HCT116 (cell line): ENCODE measurements around the gene TGM1. TPM values are rescaled to one million over a fixed set of nuclear protein-coding genes. Genes with fewer than 3 reads are reported as not detected.

Experiments used
- ATAC-seq: fragments of 200-7000 bp; cut with Tn5 transposase; 2 replicates; pipeline ENCODE4 v1.9.1; 2020; ENCODE audit warnings: mild to moderate bottlenecking, moderate library complexity
- BruUV-seq: library from RNA; stranded (reverse); fragments of 400-500 nt; replicated peaks from 2 replicates; lab custom pipeline; 2021; lab: Mats Ljungman, UMichigan
- CTCF ChIA-PET: fragments of 300-600 bp; sonication (Branson Sonifier 250); formaldehyde crosslinking; loops from one replicate; lab custom pipeline; 2021; ENCODE audit warnings: antibody characterized with exemption; lab: Charles Lee
- POLR2A ChIA-PET: fragments of 300-600, 350-600 bp; sonication (Branson Sonifier 250); formaldehyde crosslinking; loops from one replicate; lab custom pipeline; 2021; ENCODE audit warnings: antibody characterized with exemption; lab: Charles Lee
- RAD21 ChIA-PET, 2 experiments: fragments of 300-600 bp; sonication (Branson Sonifier 250); formaldehyde crosslinking; loops; one replicate each; lab custom pipeline; 2023; ENCODE audit warnings: low total read pairs in 2 of 2; ENCODE audit not compliant: uncharacterized antibody in 2 of 2, unreplicated experiment in 2 of 2, low non-redundant PET in 1 of 2; lab: Charles Lee
- DNase-seq: peaks from one replicate; pipeline ENCODE4 v3.0.0-alpha.2; 2010; ENCODE audit warnings: low read depth, low spot score
- H2AFZ ChIP-seq: fragments of 200-600 bp; shearing (Covaris generic), sonication (generic); 2 replicates; pipeline ENCODE4 v1.6.1; 2017; ENCODE audit warnings: low read depth, mixed run types, mixed read lengths, antibody characterized with exemption, low read length; ENCODE audit not compliant: poor library complexity, severe bottlenecking
- H3K27ac ChIP-seq: 2 replicates; pipeline ENCODE4 v1.5.1; 2012; ENCODE audit warnings: low read depth, low read length
- H3K27me3 ChIP-seq: fragments of 200-600 bp; sonication (generic); 2 replicates; pipeline ENCODE4 v1.6.1; 2016; ENCODE audit warnings: mixed run types, low read length, mixed read lengths; ENCODE audit not compliant: insufficient read depth
- H3K36me3 ChIP-seq, 2 experiments: fragments of 200-500 bp in 1 of 2; fragments of 200-600 bp in 1 of 2; sonication (Bioruptor generic) in 1 of 2; sonication (generic) in 1 of 2; 2 replicates each; pipeline versions ENCODE4 v1.5.1 to v1.6.1; 2014 to 2016; ENCODE audit warnings: low read length in 2 of 2, inconsistent platforms in 1 of 2, mixed read lengths in 1 of 2, mixed run types in 1 of 2; ENCODE audit not compliant: insufficient read depth in 2 of 2, control insufficient read depth in 1 of 2
- H3K4me1 ChIP-seq, 2 experiments: fragments of 200-600 bp in 1 of 2; sonication (generic) in 1 of 2; 2 replicates each; pipeline versions ENCODE4 v1.5.1 to v1.6.1; 2012 to 2017; ENCODE audit warnings: low read length in 2 of 2, inconsistent platforms in 1 of 2, mild to moderate bottlenecking in 1 of 2, mixed read lengths in 1 of 2, mixed run types in 1 of 2, moderate library complexity in 1 of 2; ENCODE audit not compliant: insufficient read depth in 2 of 2, control insufficient read depth in 1 of 2
- H3K4me2 ChIP-seq: fragments of 200-600 bp; sonication (generic); 2 replicates; pipeline ENCODE4 v1.6.1; 2017; ENCODE audit warnings: mixed run types, low read length, mixed read lengths
- H3K4me3 ChIP-seq, 2 experiments: fragments of 200-600 bp in 1 of 2; sonication (generic) in 1 of 2; replicated peaks in 1 of 2; 2 replicates each; pipeline ENCODE4 v1.5.1; 2011 to 2016; ENCODE audit warnings: low read length in 2 of 2, control low read depth in 1 of 2, low read depth in 1 of 2, mild to moderate bottlenecking in 1 of 2, mixed read lengths in 1 of 2, mixed run types in 1 of 2
- H3K79me2 ChIP-seq: fragments of 200-600 bp; sonication (generic); 2 replicates; pipeline ENCODE4 v1.6.1; 2017; ENCODE audit warnings: mild to moderate bottlenecking, mixed run types, low read length, moderate library complexity, mixed read lengths; ENCODE audit not compliant: insufficient read depth
- H3K9ac ChIP-seq: fragments of 200-600 bp; sonication (generic); 2 replicates; pipeline ENCODE4 v1.6.1; 2016; ENCODE audit warnings: low read length, mixed read lengths
- H3K9me2 ChIP-seq: fragments of 200-600 bp; sonication (generic), shearing (Covaris generic); 2 replicates; pipeline ENCODE4 v1.6.1; 2017; ENCODE audit warnings: mixed run types, mild to moderate bottlenecking, moderate library complexity; ENCODE audit not compliant: insufficient read depth
- H3K9me3 ChIP-seq, 2 experiments: fragments of 200-500 bp in 1 of 2; fragments of 200-600 bp in 1 of 2; sonication (Bioruptor generic) in 1 of 2; sonication (generic) in 1 of 2; 2 replicates each; pipeline ENCODE4 v1.6.1; 2014 to 2017; ENCODE audit warnings: low read length in 2 of 2, mixed read lengths in 2 of 2, inconsistent platforms in 1 of 2, low read depth in 1 of 2, mild to moderate bottlenecking in 1 of 2, mixed run types in 1 of 2, moderate library complexity in 1 of 2; ENCODE audit not compliant: control insufficient read depth in 1 of 2, insufficient read depth in 1 of 2
- H4K20me1 ChIP-seq: fragments of 200-600 bp; sonication (generic), shearing (Covaris generic); 2 replicates; pipeline ENCODE4 v1.6.1; 2017; ENCODE audit warnings: mixed run types, mild to moderate bottlenecking, moderate library complexity; ENCODE audit not compliant: insufficient read depth
- CTCF ChIP-seq, 3 experiments: fragments of 200-600 bp in 1 of 3; sonication (generic) in 1 of 3; IDR thresholded peaks in 2 of 3; conservative IDR thresholded peaks in 1 of 3; 2 replicates each; pipeline ENCODE4 v1.5.1; 2012 to 2017; ENCODE audit warnings: low read depth in 2 of 3, low read length in 2 of 3, antibody characterized with exemption in 1 of 3, borderline replicate concordance in 1 of 3, control low read depth in 1 of 3, mild to moderate bottlenecking in 1 of 3, mixed read lengths in 1 of 3, mixed run types in 1 of 3, moderate library complexity in 1 of 3; ENCODE audit not compliant: insufficient read depth in 1 of 3
- ELF1 ChIP-seq: IDR thresholded peaks from 2 replicates; pipeline ENCODE4 v1.6.1; 2012; ENCODE audit warnings: low read depth, borderline replicate concordance
- REST ChIP-seq: IDR thresholded peaks from 2 replicates; pipeline ENCODE4 v1.6.1; 2012; ENCODE audit warnings: low read depth
- intact Hi-C: fragments of 100-400 bp; cut with micrococcal nuclease; formaldehyde crosslinking; loops from 2 replicates; pipeline ENCODE4 v1.10.0; 2022
- total RNA-seq: library from RNA; stranded (reverse); gene quantifications from one replicate; pipeline ENCODE4 v1.2.1, GENCODE V29; 2021; ENCODE audit not compliant: unreplicated experiment

The TGM1 gene
- total RNA-seq, 1 experiment from 2014 or later, result 5.6 TPM

GRCh38 chr14:24215495-24216344, 47.3 kb downstream of the TGM1 start, which contains the start of gene MDP1 (continued):
- no peak for TF ChIP-seq REST

GRCh38 chr14:24213866-24214662, 48.9 kb downstream of the TGM1 start:
- CTCF ChIA-PET, result interaction anchor here (0.6 to 2.6 kb wide), 8 partner anchors 28 to 218 kb away, joined by 3 to 9 read pairs (median 4); partner anchors contain the start of genes CIDEB, IRF9 and TINF2
- ATAC-seq, result no peak
- Histone ChIP-seq H3K27ac (peak overlapping the region; percentile 96), H3K9me3 (no peaks in the 10 kb centered on the region), H3K9ac (peak overlapping the region; percentile 96), H3K4me3 (peak overlapping the region; percentile 51 to 89), H3K9me2 (no peaks in the 10 kb centered on the region), H3K79me2 (peaks cover 14% of the 10 kb centered on the region; the same call in 1 of the 2 replicates), H2AFZ (no peak overlapping the region), H3K36me3 (peaks cover 9 to 15% of the 10 kb centered on the region in 2 experiments; a peak in 2 of 4 replicates), H3K4me1 (peaks cover 22 to 29% of the 10 kb centered on the region in 2 experiments), H3K27me3 (no peaks in the 10 kb centered on the region), H4K20me1 (no peaks in the 10 kb centered on the region), H3K4me2 (peak overlapping the region; percentile 87)
- intact Hi-C loops, result loop anchor here (5.0 to 10.0 kb wide), 2 partner anchors 102 to 221 kb away; partner anchors contain the start of genes DCAF11 and NRL
- no peak for DNase-seq
- TF ChIP-seq CTCF (IDR thresholded peaks at IDR 0.05 in 2 of 3, conservative IDR thresholded peaks at IDR 0.05 in 1 of 3; ENCODE audit: borderline replicate concordance in 1 of 3, insufficient read depth in 1 of 3, low read depth in 2 of 3, low read length in 2 of 3) (peak in 1 of 3 experiments; percentile 22; a peak in 1 of 6 replicates), ELF1 (no peak)
- POLR2A ChIA-PET, result interaction anchor here (0.7 to 1.5 kb wide), 8 partner anchors 19 to 218 kb away, joined by 3 to 8 read pairs (median 4); partner anchors contain the start of genes DHRS1, IPO4, IRF9 and NOP9
- TSS peak; percentile 92 for BruUV-seq
- RAD21 ChIA-PET, result no interaction called here
